Stomach (tissue), 4 donors: ENCODE data around the gene IL17RE.

Experiments used
- EP300 ChIP-seq: sonication (generic); formaldehyde crosslinking; IDR thresholded peaks from one replicate; pipeline ENCODE4 v1.6.1; 2017; ENCODE audit warnings: antibody characterized with exemption
- POLR2A ChIP-seq, 4 donors: fragments of 450-650 bp; IDR thresholded peaks; one replicate each; pipeline ENCODE4 v1.6.1; 2016; ENCODE audit warnings: antibody characterized with exemption in 4 of 4, control low read depth in 2 of 4, mild to moderate bottlenecking in 1 of 4, moderate library complexity in 1 of 4
- POLR2AphosphoS5 ChIP-seq, 3 donors: sonication (generic); formaldehyde crosslinking; IDR thresholded peaks; one replicate each; pipeline ENCODE4 v1.6.1; 2016; ENCODE audit warnings: antibody characterized with exemption in 3 of 3
- TF ChIP-seq, protein P1 (sequence below), 7 experiments: fragments of 450-650 bp in 4 of 7; fragments of 200-600 bp in 3 of 7; sonication (generic) in 3 of 7; IDR thresholded peaks; one replicate each; pipeline ENCODE4 v1.5.1; 2016 to 2019; ENCODE audit warnings: antibody characterized with exemption in 7 of 7, control low read depth in 2 of 7, mild to moderate bottlenecking in 1 of 7

DNA sequence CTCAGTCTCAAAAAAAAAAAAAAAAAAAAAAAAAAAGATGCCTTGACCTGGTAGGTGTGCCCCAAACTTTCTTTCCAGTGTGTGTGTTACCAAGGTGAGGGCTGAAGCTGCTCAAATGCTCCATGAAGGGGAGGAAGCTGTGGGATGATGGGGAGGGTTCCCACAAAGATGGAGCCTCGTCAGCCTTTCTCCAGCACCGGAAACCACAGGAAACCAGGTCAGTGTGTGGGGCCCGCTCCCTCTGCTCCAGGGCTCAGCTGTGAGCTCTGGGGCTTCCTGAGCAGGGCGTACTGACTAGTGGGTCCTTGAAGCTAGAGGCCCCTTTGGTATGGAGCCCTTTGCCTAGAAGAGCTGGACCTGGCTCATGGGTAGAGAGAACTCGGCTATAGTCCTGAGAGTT is 681 bp upstream of the IL17RE start:
- TF ChIP-seq EP300 (no peak), POLR2A (IDR thresholded peaks at IDR 0.05) (no peak), POLR2AphosphoS5 (IDR thresholded peaks at IDR 0.05) (no peak)
- TF ChIP-seq, protein P1, sequence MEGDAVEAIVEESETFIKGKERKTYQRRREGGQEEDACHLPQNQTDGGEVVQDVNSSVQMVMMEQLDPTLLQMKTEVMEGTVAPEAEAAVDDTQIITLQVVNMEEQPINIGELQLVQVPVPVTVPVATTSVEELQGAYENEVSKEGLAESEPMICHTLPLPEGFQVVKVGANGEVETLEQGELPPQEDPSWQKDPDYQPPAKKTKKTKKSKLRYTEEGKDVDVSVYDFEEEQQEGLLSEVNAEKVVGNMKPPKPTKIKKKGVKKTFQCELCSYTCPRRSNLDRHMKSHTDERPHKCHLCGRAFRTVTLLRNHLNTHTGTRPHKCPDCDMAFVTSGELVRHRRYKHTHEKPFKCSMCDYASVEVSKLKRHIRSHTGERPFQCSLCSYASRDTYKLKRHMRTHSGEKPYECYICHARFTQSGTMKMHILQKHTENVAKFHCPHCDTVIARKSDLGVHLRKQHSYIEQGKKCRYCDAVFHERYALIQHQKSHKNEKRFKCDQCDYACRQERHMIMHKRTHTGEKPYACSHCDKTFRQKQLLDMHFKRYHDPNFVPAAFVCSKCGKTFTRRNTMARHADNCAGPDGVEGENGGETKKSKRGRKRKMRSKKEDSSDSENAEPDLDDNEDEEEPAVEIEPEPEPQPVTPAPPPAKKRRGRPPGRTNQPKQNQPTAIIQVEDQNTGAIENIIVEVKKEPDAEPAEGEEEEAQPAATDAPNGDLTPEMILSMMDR (IDR thresholded peaks at IDR 0.05), result no peak
